WTC11 (cell line): ENCODE results near the gene RANBP17. TPM values are rescaled to one million over a fixed set of nuclear protein-coding genes. Genes with fewer than 3 reads are reported as not detected.

Source experiments
- ATAC-seq: fragments of 200-7000 bp; cut with Tn5 transposase; 2 replicates; pipeline ENCODE4 v1.10.0; 2021; ENCODE audit warnings: mild to moderate bottlenecking, moderate library complexity
- CTCF ChIA-PET: fragments of 300-600 bp; sonication (Branson Sonifier 250); formaldehyde crosslinking; loops from one replicate; lab custom pipeline; 2021; ENCODE audit warnings: antibody characterized with exemption; lab: Charles Lee
- POLR2A ChIA-PET: fragments of 350-600 bp; sonication (Branson Sonifier 250); formaldehyde crosslinking; loops from one replicate; lab custom pipeline; 2021; ENCODE audit warnings: antibody characterized with exemption; lab: Charles Lee
- DNase-seq: peaks from one replicate; pipeline ENCODE4 v3.0.0; 2021; ENCODE audit warnings: low spot score
- H3K27ac Mint-ChIP-seq: 2 replicates; pipeline ENCODE4 v1.8.0; 2021; ENCODE audit warnings: mixed read lengths
- H3K27me3 Mint-ChIP-seq: 2 replicates; pipeline ENCODE4 v1.8.0; 2021; ENCODE audit warnings: low read depth, mild to moderate bottlenecking, moderate library complexity, mixed read lengths
- H3K36me3 Mint-ChIP-seq: 2 replicates; pipeline ENCODE4 v1.8.0; 2021; ENCODE audit warnings: mixed read lengths
- H3K4me1 Mint-ChIP-seq: 2 replicates; pipeline ENCODE4 v1.8.0; 2022; ENCODE audit warnings: mixed read lengths
- H3K4me3 Mint-ChIP-seq: 2 replicates; pipeline ENCODE4 v1.8.0; 2021; ENCODE audit warnings: mild to moderate bottlenecking, moderate library complexity, mixed read lengths
- H3K9me3 Mint-ChIP-seq: 2 replicates; pipeline ENCODE4 v1.8.0; 2021; ENCODE audit warnings: mixed read lengths
- ATF1 ChIP-seq: sonication (generic); formaldehyde crosslinking; IDR thresholded peaks from 2 replicates; pipeline ENCODE4 v1.8.1; 2023; ENCODE audit warnings: mild to moderate bottlenecking, moderate library complexity, missing genetic modification reagents
- ELF4 ChIP-seq: sonication (generic); formaldehyde crosslinking; IDR thresholded peaks from 2 replicates; pipeline ENCODE4 v1.8.1; 2022; ENCODE audit warnings: low read depth, mild to moderate bottlenecking, moderate library complexity, missing genetic modification reagents
- EMX1 ChIP-seq: fragments of 250-450 bp; sonication (Bioruptor Pico); IDR thresholded peaks from 2 replicates; pipeline ENCODE4 v1.8.0; 2021; ENCODE audit warnings: mild to moderate bottlenecking
- GRHL2 ChIP-seq: fragments of 250-450 bp; sonication (Bioruptor Pico); IDR thresholded peaks from 2 replicates; pipeline ENCODE4 v1.8.0; 2022; ENCODE audit warnings: mild to moderate bottlenecking, moderate library complexity; ENCODE audit not compliant: insufficient replicate concordance, severe bottlenecking
- GTF2I ChIP-seq: fragments of 250-450 bp; sonication (Bioruptor Pico); conservative IDR thresholded peaks from 2 replicates; pipeline ENCODE4 v1.4.0; 2021; ENCODE audit warnings: mild to moderate bottlenecking
- JAZF1 ChIP-seq: fragments of 250-450 bp; sonication (Bioruptor Pico); IDR thresholded peaks from 2 replicates; pipeline ENCODE4 v1.9.0; 2021; ENCODE audit warnings: moderate library complexity, mild to moderate bottlenecking, inconsistent platforms
- MXD4 ChIP-seq: fragments of 250-450 bp; sonication (Bioruptor Pico); IDR thresholded peaks from 2 replicates; pipeline ENCODE4 v1.8.0; 2021; ENCODE audit warnings: mild to moderate bottlenecking, moderate library complexity, borderline replicate concordance
- NFATC4 ChIP-seq: fragments of 250-450 bp; sonication (Bioruptor Pico); IDR thresholded peaks from 2 replicates; pipeline ENCODE4 v1.9.0; 2021; ENCODE audit warnings: mild to moderate bottlenecking
- NR1H2 ChIP-seq: sonication (generic); formaldehyde crosslinking; IDR thresholded peaks from 2 replicates; pipeline ENCODE4 v1.9.0; 2021; ENCODE audit warnings: mild to moderate bottlenecking, moderate library complexity, missing genetic modification reagents
- OVOL2 ChIP-seq: fragments of 250-450 bp; sonication (Bioruptor Pico); IDR thresholded peaks from 2 replicates; pipeline ENCODE4 v1.9.0; 2021; ENCODE audit warnings: mild to moderate bottlenecking, borderline replicate concordance
- PRRX2 ChIP-seq: fragments of 250-450 bp; sonication (Bioruptor Pico); IDR thresholded peaks from 2 replicates; pipeline ENCODE4 v1.8.0; 2021; ENCODE audit warnings: mild to moderate bottlenecking
- RELA ChIP-seq: sonication (generic); formaldehyde crosslinking; IDR thresholded peaks from 2 replicates; pipeline ENCODE4 v1.8.1; 2022; ENCODE audit warnings: missing genetic modification reagents, mild to moderate bottlenecking, borderline replicate concordance
- RORB ChIP-seq: fragments of 250-450 bp; sonication (Bioruptor Pico); IDR thresholded peaks from 2 replicates; pipeline ENCODE4 v1.9.0; 2021; ENCODE audit warnings: mild to moderate bottlenecking
- SMAD4 ChIP-seq: sonication (generic); formaldehyde crosslinking; IDR thresholded peaks from 2 replicates; pipeline ENCODE4 v1.8.0; 2022; ENCODE audit warnings: mild to moderate bottlenecking, missing genetic modification reagents
- ZBTB21 ChIP-seq: sonication (generic); formaldehyde crosslinking; IDR thresholded peaks from 2 replicates; pipeline ENCODE4 v1.8.1; 2023; ENCODE audit warnings: mild to moderate bottlenecking, missing genetic modification reagents, borderline replicate concordance
- ZNF219 ChIP-seq: sonication (generic); formaldehyde crosslinking; IDR thresholded peaks from 2 replicates; pipeline ENCODE4 v1.8.0; 2023; ENCODE audit warnings: missing genetic modification reagents, mild to moderate bottlenecking, borderline replicate concordance
- ZNF232 ChIP-seq: sonication (generic); formaldehyde crosslinking; IDR thresholded peaks from 2 replicates; pipeline ENCODE4 v1.8.0; 2022; ENCODE audit warnings: mild to moderate bottlenecking, missing genetic modification reagents
- total RNA-seq: library from RNA; stranded (reverse); gene quantifications from 3 replicates; pipeline ENCODE4 v1.2.3, GENCODE V29; 2021
- TF ChIP-seq, protein P1 (sequence below): sonication (generic); formaldehyde crosslinking; IDR thresholded peaks from 2 replicates; pipeline ENCODE4 v1.8.0; 2022; ENCODE audit warnings: mild to moderate bottlenecking, missing genetic modification reagents
- TF ChIP-seq, protein P2 (sequence below): sonication (generic); formaldehyde crosslinking; IDR thresholded peaks from 2 replicates; pipeline ENCODE4 v1.8.1; 2023; ENCODE audit warnings: mild to moderate bottlenecking, missing genetic modification reagents
- TF ChIP-seq, protein P3 (sequence below): fragments of 250-450 bp; sonication (Bioruptor Pico); IDR thresholded peaks from 2 replicates; pipeline ENCODE4 v1.9.0; 2021; ENCODE audit warnings: mild to moderate bottlenecking, borderline replicate concordance
- TF ChIP-seq, protein P4 (sequence below): sonication (generic); formaldehyde crosslinking; IDR thresholded peaks from 2 replicates; pipeline ENCODE4 v1.8.0; 2022; ENCODE audit warnings: mild to moderate bottlenecking, missing genetic modification reagents
- TF ChIP-seq, protein P5 (sequence below): fragments of 250-450 bp; sonication (Bioruptor Pico); IDR thresholded peaks from 2 replicates; pipeline ENCODE4 v1.8.0; 2021; ENCODE audit warnings: mild to moderate bottlenecking
- TF ChIP-seq, protein P6 (sequence below): sonication (generic); formaldehyde crosslinking; IDR thresholded peaks from 2 replicates; pipeline ENCODE4 v1.8.1; 2022; ENCODE audit warnings: mild to moderate bottlenecking, missing genetic modification reagents, moderate library complexity, borderline replicate concordance
- TF ChIP-seq, protein P7 (sequence below): fragments of 200-600 bp; IDR thresholded peaks from 2 replicates; pipeline ENCODE4 v1.8.0; 2022; ENCODE audit warnings: antibody characterized with exemption

Gene RANBP17
- total RNA-seq, 1 experiment from 2014 or later: 23.1 TPM

DNA sequence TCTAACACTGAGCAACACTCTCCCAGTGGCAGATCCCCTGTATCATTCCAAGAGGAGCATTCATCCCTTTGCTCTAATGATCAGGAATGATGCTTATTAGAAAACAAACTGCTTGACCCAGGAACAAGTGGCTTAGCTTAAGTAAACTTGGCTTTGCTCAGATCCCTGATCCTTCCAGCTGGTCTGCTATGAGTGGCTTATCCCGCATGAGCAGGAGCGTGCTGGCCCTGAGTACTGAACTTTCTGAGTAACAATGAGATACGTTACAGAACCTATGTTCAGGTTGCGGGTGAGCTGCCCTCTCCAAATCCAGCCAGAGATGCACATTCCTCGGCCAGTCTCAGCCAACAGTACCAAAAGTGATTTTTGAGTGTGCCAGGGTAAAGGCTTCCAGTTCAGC lies 48.6 kb upstream of the RANBP17 start:
- Mint-ChIP-seq H3K9me3 (peaks cover 15% of the 10 kb centered on the region), H3K27me3 (no peaks in the 10 kb centered on the region), H3K4me1 (peaks cover 5% of the 10 kb centered on the region), H3K4me3 (no peak overlapping the region), H3K27ac (no peak overlapping the region), H3K36me3 (no peaks in the 10 kb centered on the region)
- ATAC-seq: no peak
- no peak for DNase-seq
- ChIA-PET CTCF (interaction anchor here (0.6 kb wide), 1 partner anchor 17 kb away, joined by 3 read pairs; no protein-coding TSS in a partner anchor), POLR2A (no interaction called here)
- TF ChIP-seq ATF1 (CRISPR knock-in tag) (no peak), OVOL2 (CRISPR knock-in tag) (no peak), ZNF232 (CRISPR knock-in tag) (no peak), RORB (no peak), MXD4 (CRISPR knock-in tag) (no peak)

DNA sequence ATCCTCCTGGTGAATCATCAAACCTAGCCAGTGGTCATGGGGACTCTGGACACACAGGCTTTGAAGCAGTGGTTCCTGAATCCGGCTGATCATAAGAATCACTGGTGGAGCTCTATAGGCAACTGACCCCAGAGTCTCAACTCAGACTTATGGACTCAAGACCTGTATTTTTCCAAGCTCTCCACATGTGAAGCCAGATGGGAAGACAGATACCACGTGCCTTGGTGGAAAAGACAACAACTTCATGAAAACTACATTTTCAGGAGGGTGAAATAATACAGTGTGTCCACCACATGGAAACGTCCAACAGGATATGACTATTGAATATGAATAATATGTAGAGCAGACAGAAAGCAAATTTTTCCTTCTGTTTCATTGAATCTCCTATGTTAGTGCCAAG lies 44.6 kb upstream of the RANBP17 start:
- no peaks in the 10 kb centered on the region for H3K36me3 Mint-ChIP-seq
- no peaks in the 10 kb centered on the region for H3K27me3 Mint-ChIP-seq
- ChIA-PET POLR2A (no interaction called here), CTCF (no interaction called here)
- ATAC-seq: no peak
- H3K9me3 Mint-ChIP-seq: peaks cover 15% of the 10 kb centered on the region
- no peak for DNase-seq
- H3K4me3 Mint-ChIP-seq: no peak overlapping the region
- no peaks in the 10 kb centered on the region for H3K4me1 Mint-ChIP-seq
- H3K27ac Mint-ChIP-seq: no peak overlapping the region
- TF ChIP-seq, protein P1, sequence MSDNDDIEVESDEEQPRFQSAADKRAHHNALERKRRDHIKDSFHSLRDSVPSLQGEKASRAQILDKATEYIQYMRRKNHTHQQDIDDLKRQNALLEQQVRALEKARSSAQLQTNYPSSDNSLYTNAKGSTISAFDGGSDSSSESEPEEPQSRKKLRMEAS (CRISPR knock-in tag): no peak
- no peak for TF ChIP-seq SMAD4 (CRISPR knock-in tag)
- TF ChIP-seq PRRX2 (CRISPR knock-in tag): no peak
- TF ChIP-seq JAZF1: no peak
- no peak for TF ChIP-seq RELA (CRISPR knock-in tag)
- TF ChIP-seq GRHL2 (CRISPR knock-in tag): no peak
- TF ChIP-seq GTF2I (CRISPR knock-in tag): no peak
- TF ChIP-seq, protein P2, sequence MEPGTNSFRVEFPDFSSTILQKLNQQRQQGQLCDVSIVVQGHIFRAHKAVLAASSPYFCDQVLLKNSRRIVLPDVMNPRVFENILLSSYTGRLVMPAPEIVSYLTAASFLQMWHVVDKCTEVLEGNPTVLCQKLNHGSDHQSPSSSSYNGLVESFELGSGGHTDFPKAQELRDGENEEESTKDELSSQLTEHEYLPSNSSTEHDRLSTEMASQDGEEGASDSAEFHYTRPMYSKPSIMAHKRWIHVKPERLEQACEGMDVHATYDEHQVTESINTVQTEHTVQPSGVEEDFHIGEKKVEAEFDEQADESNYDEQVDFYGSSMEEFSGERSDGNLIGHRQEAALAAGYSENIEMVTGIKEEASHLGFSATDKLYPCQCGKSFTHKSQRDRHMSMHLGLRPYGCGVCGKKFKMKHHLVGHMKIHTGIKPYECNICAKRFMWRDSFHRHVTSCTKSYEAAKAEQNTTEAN (CRISPR knock-in tag): no peak
- TF ChIP-seq, protein P3, sequence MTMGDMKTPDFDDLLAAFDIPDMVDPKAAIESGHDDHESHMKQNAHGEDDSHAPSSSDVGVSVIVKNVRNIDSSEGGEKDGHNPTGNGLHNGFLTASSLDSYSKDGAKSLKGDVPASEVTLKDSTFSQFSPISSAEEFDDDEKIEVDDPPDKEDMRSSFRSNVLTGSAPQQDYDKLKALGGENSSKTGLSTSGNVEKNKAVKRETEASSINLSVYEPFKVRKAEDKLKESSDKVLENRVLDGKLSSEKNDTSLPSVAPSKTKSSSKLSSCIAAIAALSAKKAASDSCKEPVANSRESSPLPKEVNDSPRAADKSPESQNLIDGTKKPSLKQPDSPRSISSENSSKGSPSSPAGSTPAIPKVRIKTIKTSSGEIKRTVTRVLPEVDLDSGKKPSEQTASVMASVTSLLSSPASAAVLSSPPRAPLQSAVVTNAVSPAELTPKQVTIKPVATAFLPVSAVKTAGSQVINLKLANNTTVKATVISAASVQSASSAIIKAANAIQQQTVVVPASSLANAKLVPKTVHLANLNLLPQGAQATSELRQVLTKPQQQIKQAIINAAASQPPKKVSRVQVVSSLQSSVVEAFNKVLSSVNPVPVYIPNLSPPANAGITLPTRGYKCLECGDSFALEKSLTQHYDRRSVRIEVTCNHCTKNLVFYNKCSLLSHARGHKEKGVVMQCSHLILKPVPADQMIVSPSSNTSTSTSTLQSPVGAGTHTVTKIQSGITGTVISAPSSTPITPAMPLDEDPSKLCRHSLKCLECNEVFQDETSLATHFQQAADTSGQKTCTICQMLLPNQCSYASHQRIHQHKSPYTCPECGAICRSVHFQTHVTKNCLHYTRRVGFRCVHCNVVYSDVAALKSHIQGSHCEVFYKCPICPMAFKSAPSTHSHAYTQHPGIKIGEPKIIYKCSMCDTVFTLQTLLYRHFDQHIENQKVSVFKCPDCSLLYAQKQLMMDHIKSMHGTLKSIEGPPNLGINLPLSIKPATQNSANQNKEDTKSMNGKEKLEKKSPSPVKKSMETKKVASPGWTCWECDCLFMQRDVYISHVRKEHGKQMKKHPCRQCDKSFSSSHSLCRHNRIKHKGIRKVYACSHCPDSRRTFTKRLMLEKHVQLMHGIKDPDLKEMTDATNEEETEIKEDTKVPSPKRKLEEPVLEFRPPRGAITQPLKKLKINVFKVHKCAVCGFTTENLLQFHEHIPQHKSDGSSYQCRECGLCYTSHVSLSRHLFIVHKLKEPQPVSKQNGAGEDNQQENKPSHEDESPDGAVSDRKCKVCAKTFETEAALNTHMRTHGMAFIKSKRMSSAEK (CRISPR knock-in tag): no peak
- TF ChIP-seq NR1H2 (CRISPR knock-in tag): no peak
- TF ChIP-seq ELF4 (CRISPR knock-in tag): no peak
- TF ChIP-seq ZBTB21: no peak
- no peak for TF ChIP-seq ZNF219
- TF ChIP-seq, protein P4, sequence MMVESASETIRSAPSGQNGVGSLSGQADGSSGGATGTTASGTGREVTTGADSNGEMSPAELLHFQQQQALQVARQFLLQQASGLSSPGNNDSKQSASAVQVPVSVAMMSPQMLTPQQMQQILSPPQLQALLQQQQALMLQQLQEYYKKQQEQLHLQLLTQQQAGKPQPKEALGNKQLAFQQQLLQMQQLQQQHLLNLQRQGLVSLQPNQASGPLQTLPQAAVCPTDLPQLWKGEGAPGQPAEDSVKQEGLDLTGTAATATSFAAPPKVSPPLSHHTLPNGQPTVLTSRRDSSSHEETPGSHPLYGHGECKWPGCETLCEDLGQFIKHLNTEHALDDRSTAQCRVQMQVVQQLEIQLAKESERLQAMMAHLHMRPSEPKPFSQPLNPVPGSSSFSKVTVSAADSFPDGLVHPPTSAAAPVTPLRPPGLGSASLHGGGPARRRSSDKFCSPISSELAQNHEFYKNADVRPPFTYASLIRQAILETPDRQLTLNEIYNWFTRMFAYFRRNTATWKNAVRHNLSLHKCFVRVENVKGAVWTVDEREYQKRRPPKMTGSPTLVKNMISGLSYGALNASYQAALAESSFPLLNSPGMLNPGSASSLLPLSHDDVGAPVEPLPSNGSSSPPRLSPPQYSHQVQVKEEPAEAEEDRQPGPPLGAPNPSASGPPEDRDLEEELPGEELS: no peak
- no peak for TF ChIP-seq NFATC4 (CRISPR knock-in tag)
- TF ChIP-seq, protein P5, sequence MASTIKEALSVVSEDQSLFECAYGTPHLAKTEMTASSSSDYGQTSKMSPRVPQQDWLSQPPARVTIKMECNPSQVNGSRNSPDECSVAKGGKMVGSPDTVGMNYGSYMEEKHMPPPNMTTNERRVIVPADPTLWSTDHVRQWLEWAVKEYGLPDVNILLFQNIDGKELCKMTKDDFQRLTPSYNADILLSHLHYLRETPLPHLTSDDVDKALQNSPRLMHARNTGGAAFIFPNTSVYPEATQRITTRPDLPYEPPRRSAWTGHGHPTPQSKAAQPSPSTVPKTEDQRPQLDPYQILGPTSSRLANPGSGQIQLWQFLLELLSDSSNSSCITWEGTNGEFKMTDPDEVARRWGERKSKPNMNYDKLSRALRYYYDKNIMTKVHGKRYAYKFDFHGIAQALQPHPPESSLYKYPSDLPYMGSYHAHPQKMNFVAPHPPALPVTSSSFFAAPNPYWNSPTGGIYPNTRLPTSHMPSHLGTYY (CRISPR knock-in tag): no peak
- TF ChIP-seq, protein P6, sequence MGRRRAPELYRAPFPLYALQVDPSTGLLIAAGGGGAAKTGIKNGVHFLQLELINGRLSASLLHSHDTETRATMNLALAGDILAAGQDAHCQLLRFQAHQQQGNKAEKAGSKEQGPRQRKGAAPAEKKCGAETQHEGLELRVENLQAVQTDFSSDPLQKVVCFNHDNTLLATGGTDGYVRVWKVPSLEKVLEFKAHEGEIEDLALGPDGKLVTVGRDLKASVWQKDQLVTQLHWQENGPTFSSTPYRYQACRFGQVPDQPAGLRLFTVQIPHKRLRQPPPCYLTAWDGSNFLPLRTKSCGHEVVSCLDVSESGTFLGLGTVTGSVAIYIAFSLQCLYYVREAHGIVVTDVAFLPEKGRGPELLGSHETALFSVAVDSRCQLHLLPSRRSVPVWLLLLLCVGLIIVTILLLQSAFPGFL (CRISPR knock-in tag): no peak
- TF ChIP-seq EMX1: no peak
- TF ChIP-seq, protein P7, sequence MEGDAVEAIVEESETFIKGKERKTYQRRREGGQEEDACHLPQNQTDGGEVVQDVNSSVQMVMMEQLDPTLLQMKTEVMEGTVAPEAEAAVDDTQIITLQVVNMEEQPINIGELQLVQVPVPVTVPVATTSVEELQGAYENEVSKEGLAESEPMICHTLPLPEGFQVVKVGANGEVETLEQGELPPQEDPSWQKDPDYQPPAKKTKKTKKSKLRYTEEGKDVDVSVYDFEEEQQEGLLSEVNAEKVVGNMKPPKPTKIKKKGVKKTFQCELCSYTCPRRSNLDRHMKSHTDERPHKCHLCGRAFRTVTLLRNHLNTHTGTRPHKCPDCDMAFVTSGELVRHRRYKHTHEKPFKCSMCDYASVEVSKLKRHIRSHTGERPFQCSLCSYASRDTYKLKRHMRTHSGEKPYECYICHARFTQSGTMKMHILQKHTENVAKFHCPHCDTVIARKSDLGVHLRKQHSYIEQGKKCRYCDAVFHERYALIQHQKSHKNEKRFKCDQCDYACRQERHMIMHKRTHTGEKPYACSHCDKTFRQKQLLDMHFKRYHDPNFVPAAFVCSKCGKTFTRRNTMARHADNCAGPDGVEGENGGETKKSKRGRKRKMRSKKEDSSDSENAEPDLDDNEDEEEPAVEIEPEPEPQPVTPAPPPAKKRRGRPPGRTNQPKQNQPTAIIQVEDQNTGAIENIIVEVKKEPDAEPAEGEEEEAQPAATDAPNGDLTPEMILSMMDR: no peak
